ENCODE data around the gene CLDND2.

- TF ChIP-seq CTCF (IDR thresholded peaks at IDR 0.05 in 8 of 11, conservative IDR thresholded peaks at IDR 0.05 in 3 of 11) (no peak), POLR2A (IDR thresholded peaks at IDR 0.05) (no peak), POLR2AphosphoS5 (IDR thresholded peaks at IDR 0.05) (no peak)
These were observed 29.5 kb downstream of the CLDND2 start for GRCh38 chr19:51339313-51339686.

All from spleen (tissue), 7 donors.